HL-60/S4 treated with phorbol 12-myristate 13-acetate at 8.2 ng/mL for 4 days and 3 days (cell line): Measurements from ENCODE around the gene FBXO9.

Experiments
- in situ Hi-C: fragments of 300-500 bp; cut with MboI; formaldehyde crosslinking; loops from 2 replicates; pipeline ENCODE4 v1.15.0; 2022; ENCODE audit warnings: low sequenced_read_pairs

The FBXO9 gene

DNA sequence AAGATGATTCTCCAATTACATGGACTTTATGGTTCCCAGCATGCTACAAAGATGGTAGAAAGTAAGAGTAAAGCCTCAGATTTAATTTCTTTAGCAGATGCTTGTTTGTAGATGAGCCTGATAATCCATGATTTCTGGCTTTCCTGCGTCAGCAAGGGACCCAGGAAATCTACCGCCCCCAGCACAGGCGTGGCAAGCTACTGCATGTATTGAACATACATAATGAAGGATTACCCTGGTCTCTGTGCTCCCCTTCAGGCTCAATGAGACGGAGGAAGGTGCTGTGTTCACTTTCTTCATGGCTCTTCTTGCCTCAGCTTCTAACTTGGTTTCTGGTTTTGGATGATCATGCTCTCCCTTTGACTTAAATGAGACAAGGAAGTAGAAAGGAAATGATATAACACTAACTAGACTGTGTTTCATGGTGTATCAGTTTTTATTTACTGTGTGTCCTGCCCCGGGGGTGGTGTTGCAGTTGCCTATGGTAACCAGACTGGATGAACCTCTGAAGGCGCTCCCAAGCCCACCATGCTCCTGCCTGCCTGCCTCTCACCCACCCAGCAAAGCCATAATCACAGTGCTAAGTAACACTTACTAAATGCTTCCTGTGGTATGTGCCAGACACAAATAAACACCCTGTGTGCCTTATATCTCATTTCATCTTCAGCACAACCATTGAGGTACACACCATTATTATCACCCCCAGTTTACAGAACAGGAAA lies 65.5 kb downstream of the FBXO9 start:
- in situ Hi-C loops: no loop called here

GRCh38 chr6:53133961-53134360 lies 68.8 kb downstream of the FBXO9 start:
- in situ Hi-C loops: no loop called here

GRCh38 chr6:53134601-53135235 lies 69.5 kb downstream of the FBXO9 start:
- in situ Hi-C loops: no loop called here

GRCh38 chr6:53136000-53136609 lies 70.9 kb downstream of the FBXO9 start:
- in situ Hi-C loops: no loop called here

GRCh38 chr6:53139841-53140413 lies 74.7 kb downstream of the FBXO9 start:
- in situ Hi-C loops: no loop called here

- in situ Hi-C loops: no loop called here
Measured at GRCh38 chr6:53142810-53143209, 77.6 kb downstream of the FBXO9 start.

DNA sequence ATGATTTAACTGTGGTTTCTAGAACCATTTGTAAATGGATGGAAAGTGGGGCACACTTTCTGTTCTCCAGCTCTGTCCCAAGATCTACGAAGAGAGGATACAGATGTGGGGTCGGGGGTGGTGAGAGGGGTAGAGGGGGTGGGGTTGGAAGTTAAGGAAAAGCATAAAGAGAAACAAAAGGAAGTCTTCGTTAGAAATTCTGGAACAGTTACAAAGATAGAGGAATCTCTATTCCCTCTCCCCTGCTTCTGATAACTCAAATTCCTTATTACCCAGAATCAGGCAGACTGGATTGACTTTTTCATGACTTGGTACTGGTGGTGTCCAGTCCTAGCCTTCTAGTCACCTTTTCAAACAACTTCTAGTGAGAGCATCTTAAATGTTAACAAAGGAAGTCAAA lies 78.5 kb downstream of the FBXO9 start:
- in situ Hi-C loops: no loop called here

DNA sequence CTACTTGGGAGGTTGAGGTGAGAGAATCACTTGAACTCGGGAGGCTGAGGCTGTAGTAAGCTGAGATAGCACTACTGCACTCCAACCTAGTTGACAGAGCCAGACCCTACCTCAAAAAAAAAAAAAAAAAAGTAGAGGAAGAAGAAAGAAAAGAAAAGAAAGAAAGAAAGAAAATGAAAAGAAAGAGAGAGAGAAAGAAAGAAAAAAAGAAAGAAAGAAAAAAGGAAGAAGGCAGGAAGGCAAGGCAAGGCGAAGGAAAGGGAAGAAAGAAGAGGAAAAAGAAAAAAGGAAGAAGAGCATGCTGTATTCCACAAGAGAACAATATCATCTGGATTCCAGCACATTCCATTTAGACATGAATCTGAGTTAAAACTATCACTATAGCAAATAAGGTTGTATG lies 79.6 kb downstream of the FBXO9 start:
- in situ Hi-C loops: no loop called here

GRCh38 chr6:53148684-53149083 lies 83.5 kb downstream of the FBXO9 start, which contains the start of gene GCM1:
GCM1 (minus strand) TSS chr6:53148841; CDS start chr6:53145632, 3,209 bp downstream.
- in situ Hi-C loops: no loop called here
